Smooth muscle cell (in vitro differentiated cells): ENCODE data around the gene GPR42. TPM values are rescaled to one million over a fixed set of nuclear protein-coding genes. Genes with fewer than 3 reads are reported as not detected.

Source experiments
- DNase-seq: peaks from one replicate; lab custom pipeline; 2025; ENCODE audit not compliant: unreplicated experiment; lab: John Stamatoyannopoulos, UW
- H2AFZ ChIP-seq: fragments of 200-600 bp; sonication (generic); 2 replicates; pipeline ENCODE4 v1.6.0; 2016; ENCODE audit warnings: antibody characterized with exemption, low read depth, mild to moderate bottlenecking
- H3F3A ChIP-seq: fragments of 200-600 bp; sonication (generic); 2 replicates; pipeline ENCODE4 v1.6.0; 2017; ENCODE audit warnings: antibody characterized with exemption, low read depth
- H3K27ac ChIP-seq: fragments of 200-600 bp; sonication (generic); 2 replicates; pipeline ENCODE4 v1.5.1; 2016; ENCODE audit warnings: low read depth, mild to moderate bottlenecking
- H3K27me3 ChIP-seq: fragments of 200-600 bp; sonication (generic); 2 replicates; pipeline ENCODE4 v1.6.1; 2016; ENCODE audit warnings: low read depth, mild to moderate bottlenecking
- H3K36me3 ChIP-seq: fragments of 200-600 bp; sonication (generic); 2 replicates; pipeline ENCODE4 v1.5.1; 2016; ENCODE audit warnings: low read depth
- H3K4me1 ChIP-seq: fragments of 200-600 bp; sonication (generic); 2 replicates; pipeline ENCODE4 v1.5.1; 2016; ENCODE audit warnings: low read depth
- H3K4me2 ChIP-seq: fragments of 200-600 bp; sonication (generic); 2 replicates; pipeline ENCODE4 v1.6.0; 2016; ENCODE audit warnings: mild to moderate bottlenecking
- H3K4me3 ChIP-seq: fragments of 200-600 bp; sonication (generic); 2 replicates; pipeline ENCODE4 v1.5.1; 2016; ENCODE audit warnings: mild to moderate bottlenecking
- H3K79me2 ChIP-seq: fragments of 200-600 bp; sonication (generic); 2 replicates; pipeline ENCODE4 v1.6.0; 2016; ENCODE audit warnings: low read depth, mild to moderate bottlenecking
- H3K9ac ChIP-seq: fragments of 200-600 bp; sonication (generic); 2 replicates; pipeline ENCODE4 v1.6.0; 2016; ENCODE audit warnings: low read depth
- H3K9me3 ChIP-seq: fragments of 200-600 bp; sonication (generic); replicated peaks from 2 replicates; pipeline ENCODE4 v1.5.1; 2016; ENCODE audit warnings: low read depth
- H4K20me1 ChIP-seq: fragments of 200-600 bp; sonication (generic); 2 replicates; pipeline ENCODE4 v1.6.0; 2016; ENCODE audit warnings: low read depth
- CTCF ChIP-seq: fragments of 200-600 bp; sonication (generic); IDR thresholded peaks from 2 replicates; pipeline ENCODE4 v1.5.1; 2017; ENCODE audit warnings: borderline replicate concordance, mild to moderate bottlenecking, antibody characterized with exemption; ENCODE audit not compliant: insufficient read depth, poor library complexity, severe bottlenecking
- WGBS: methylation state at CpG from one replicate; pipeline ENCODE4 v1.1.7; 2016; ENCODE audit warnings: low lambda C conversion rate; 5-methylcytosine and 5-hydroxymethylcytosine counted together
- polyA plus RNA-seq: library from polyadenylated mRNA; unstranded; fragments of >200 nt; fragmentation: Nextera tagmentation; extraction: Ambion mirVana; gene quantifications from 2 replicates; pipeline ENCODE4 v1.2.1, GENCODE V29; 2016
- total RNA-seq: library from RNA; depleted of rRNA; stranded (reverse); fragments of >200 nt; gene quantifications from 2 replicates; pipeline ENCODE4 v1.2.3, GENCODE V29; 2014

GPR42 gene
- total and polyA plus RNA-seq, 2 experiments from 2014 or later = not detected

GRCh38 chr19:35388277-35389054 lies 17.6 kb downstream of the GPR42 start:
- no peak for DNase-seq
- no peak overlapping the region for H3K27ac ChIP-seq
- H3K9ac ChIP-seq = no peak overlapping the region
- H3K4me2 ChIP-seq = no peak overlapping the region
- H3K79me2 ChIP-seq = no peaks in the 10 kb centered on the region
- no peaks in the 10 kb centered on the region for H3K27me3 ChIP-seq
- peaks cover 11% of the 10 kb centered on the region for H3K9me3 ChIP-seq
- H2AFZ ChIP-seq = no peak overlapping the region
- WGBS = 93% methylated on average over 6 of the region's 6 CpGs
- H3F3A ChIP-seq = no peaks in the 10 kb centered on the region
- no peak overlapping the region for H3K4me3 ChIP-seq
- no peaks in the 10 kb centered on the region for H3K4me1 ChIP-seq
- no peaks in the 10 kb centered on the region for H3K36me3 ChIP-seq
- no peak for TF ChIP-seq CTCF
- H4K20me1 ChIP-seq = no peaks in the 10 kb centered on the region

GRCh38 chr19:35389192-35389861 lies 18.5 kb downstream of the GPR42 start:
- no peaks in the 10 kb centered on the region for H4K20me1 ChIP-seq
- peaks cover 11% of the 10 kb centered on the region for H3K9me3 ChIP-seq
- H3K4me2 ChIP-seq = no peak overlapping the region
- H3K4me1 ChIP-seq = no peaks in the 10 kb centered on the region
- H3K79me2 ChIP-seq = no peaks in the 10 kb centered on the region
- no peak overlapping the region for H2AFZ ChIP-seq
- H3K27ac ChIP-seq = no peak overlapping the region
- WGBS = 87% methylated on average over 6 of the region's 6 CpGs
- no peaks in the 10 kb centered on the region for H3K36me3 ChIP-seq
- no peak overlapping the region for H3K4me3 ChIP-seq
- H3F3A ChIP-seq = no peaks in the 10 kb centered on the region
- no peak for DNase-seq
- H3K27me3 ChIP-seq = no peaks in the 10 kb centered on the region
- no peak for TF ChIP-seq CTCF
- H3K9ac ChIP-seq = no peak overlapping the region

GRCh38 chr19:35392742-35393715 lies 22.2 kb downstream of the GPR42 start:
- H3K27me3 ChIP-seq = no peaks in the 10 kb centered on the region
- H3K9me3 ChIP-seq = no peaks in the 10 kb centered on the region
- no peak overlapping the region for H2AFZ ChIP-seq
- no peak overlapping the region for H3K9ac ChIP-seq
- H3K79me2 ChIP-seq = no peaks in the 10 kb centered on the region
- no peaks in the 10 kb centered on the region for H4K20me1 ChIP-seq
- no peaks in the 10 kb centered on the region for H3K36me3 ChIP-seq
- no peak overlapping the region for H3K27ac ChIP-seq
- no peak for DNase-seq
- no peak for TF ChIP-seq CTCF
- H3K4me2 ChIP-seq = no peak overlapping the region
- H3F3A ChIP-seq = no peaks in the 10 kb centered on the region
- H3K4me3 ChIP-seq = no peak overlapping the region
- no peaks in the 10 kb centered on the region for H3K4me1 ChIP-seq
- 92% methylated on average over 5 of the region's 5 CpGs for WGBS
